ENCODE results near the gene PPP4R4. TPM values are rescaled to one million over a fixed set of nuclear protein-coding genes. Genes with fewer than 3 reads are reported as not detected.

The PPP4R4 gene
- total RNA-seq, 1 donor from 2014 or later = not detected

DNA sequence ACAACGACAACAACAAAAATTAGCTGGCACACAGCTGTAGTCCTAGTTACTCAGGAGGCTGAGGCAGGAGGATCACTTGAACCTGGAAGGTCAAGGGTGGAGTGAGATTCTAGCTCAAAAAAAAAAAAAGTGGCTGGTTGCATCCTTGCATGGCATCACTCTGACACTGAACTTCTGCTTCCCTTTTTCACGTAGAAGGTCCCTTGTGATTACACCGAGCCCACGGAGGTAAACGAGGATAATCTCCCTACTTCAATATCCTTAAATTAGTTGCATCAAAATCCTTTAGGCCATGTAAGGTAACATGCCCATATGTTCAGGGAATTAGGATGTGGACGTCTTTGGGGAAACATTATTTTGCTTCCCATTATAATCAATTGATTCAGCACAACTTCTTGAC is 4.0 kb upstream of the PPP4R4 start:
- H3K27ac Mint-ChIP-seq = no peak overlapping the region

DNA sequence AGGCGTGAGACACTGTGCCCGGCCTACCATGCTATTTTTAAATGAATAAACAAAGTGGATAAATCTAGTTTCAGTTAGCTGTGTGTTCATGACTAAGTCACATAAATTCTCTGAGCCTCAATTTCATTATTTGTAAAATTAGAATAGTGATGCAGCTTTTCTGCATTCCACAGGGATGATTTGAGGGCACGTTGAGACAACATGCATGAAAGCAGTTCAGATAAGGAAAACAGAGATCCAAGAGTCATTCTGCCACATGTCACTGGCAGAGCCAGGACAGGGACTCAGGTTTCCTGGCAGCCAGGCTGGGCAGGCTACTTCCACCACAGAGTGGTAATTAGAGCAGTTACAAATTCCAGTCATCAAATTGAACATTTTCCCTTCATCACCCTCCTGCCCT is 2.9 kb upstream of the PPP4R4 start:
- POLR2A ChIA-PET = no interaction called here
- Mint-ChIP-seq H3K4me1 (peaks cover 15% of the 10 kb centered on the region), H3K4me3 (no peak overlapping the region), H3K36me3 (ENCODE audit: low read depth) (no peaks in the 10 kb centered on the region), H3K27ac (no peak overlapping the region), H3K27me3 (peaks cover 28% of the 10 kb centered on the region), H3K9me3 (no peaks in the 10 kb centered on the region)
- no peak for ATAC-seq (ENCODE audit: low read depth)
- no peak for TF ChIP-seq CTCF (IDR thresholded peaks at IDR 0.05)
- DNase-seq = no peak
- intact Hi-C loops (cut with micrococcal nuclease) = loop anchor here (10.0 kb wide), 1 partner anchor 1364 kb away; the partner anchor contains the start of gene GLRX5
- CTCF ChIA-PET = interaction anchor here (1.2 to 1.3 kb wide), 2 partner anchors 9 to 34 kb away, joined by 3 to 4 read pairs; no protein-coding TSS in a partner anchor

More for the DNA sequence above, 4.0 kb upstream of the PPP4R4 start:
- Mint-ChIP-seq H3K27me3 (peaks cover 20% of the 10 kb centered on the region), H3K4me3 (no peak overlapping the region), H3K36me3 (ENCODE audit: low read depth) (no peaks in the 10 kb centered on the region), H3K9me3 (no peaks in the 10 kb centered on the region), H3K4me1 (peaks cover 8% of the 10 kb centered on the region)
- ChIA-PET POLR2A (no interaction called here), CTCF (interaction anchor here (0.7 to 1.5 kb wide), 3 partner anchors 10 to 38 kb away, joined by 3 to 4 read pairs (median 3); no protein-coding TSS in a partner anchor)
- no peak for DNase-seq
- intact Hi-C loops (cut with micrococcal nuclease) = loop anchor here (10.0 kb wide), 1 partner anchor 1365 kb away; the partner anchor contains the start of gene GLRX5
- no peak for ATAC-seq (ENCODE audit: low read depth)
- TF ChIP-seq CTCF (IDR thresholded peaks at IDR 0.05) = no peak

GRCh38 chr14:94172545-94172944 is 1.6 kb upstream of the PPP4R4 start:
- H3K36me3 Mint-ChIP-seq (ENCODE audit: low read depth) = no peaks in the 10 kb centered on the region
- H3K27ac Mint-ChIP-seq = no peak overlapping the region
- no peak for TF ChIP-seq CTCF (IDR thresholded peaks at IDR 0.05)
- no peak for DNase-seq
- no peak for ATAC-seq (ENCODE audit: low read depth)
- intact Hi-C loops (cut with micrococcal nuclease) = loop anchor here (2.0 to 10.0 kb wide), 2 partner anchors 92 to 1362 kb away; partner anchors contain the start of genes DDX24, GLRX5 and IFI27L1
- peaks cover 35% of the 10 kb centered on the region for H3K27me3 Mint-ChIP-seq
- H3K4me3 Mint-ChIP-seq = peak overlapping the region; percentile 81
- POLR2A ChIA-PET = no interaction called here
- peaks cover 15% of the 10 kb centered on the region for H3K4me1 Mint-ChIP-seq
- CTCF ChIA-PET = interaction anchor here (1.1 kb wide), 1 partner anchor 36 kb away, joined by 3 read pairs; no protein-coding TSS in a partner anchor
- H3K9me3 Mint-ChIP-seq = no peaks in the 10 kb centered on the region

DNA sequence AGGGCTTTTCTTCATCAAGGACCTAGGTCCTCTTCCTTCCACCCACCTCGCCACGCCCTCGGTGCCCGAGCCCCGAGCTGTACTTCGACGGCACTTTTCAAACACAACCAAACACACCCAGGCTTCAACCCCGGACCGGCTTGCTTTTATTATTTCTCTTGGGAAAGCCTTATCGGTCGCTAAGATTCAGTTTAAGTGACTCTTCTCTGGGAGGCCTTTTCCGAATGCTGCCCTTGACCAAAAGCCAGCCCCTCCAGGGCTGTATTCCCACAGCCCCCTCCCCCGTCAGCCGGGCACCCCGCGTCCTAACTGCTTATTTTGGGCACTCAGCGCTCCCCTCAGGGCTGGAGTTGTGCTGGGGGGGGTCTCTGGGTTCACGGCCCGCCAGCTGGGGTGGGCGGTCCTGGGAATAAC is 644 bp upstream of the PPP4R4 start:
- Mint-ChIP-seq H3K27ac (no peak overlapping the region), H3K4me3 (peak overlapping the region; percentile 81), H3K36me3 (ENCODE audit: low read depth) (no peaks in the 10 kb centered on the region), H3K4me1 (peaks cover 15% of the 10 kb centered on the region), H3K9me3 (no peaks in the 10 kb centered on the region), H3K27me3 (peaks cover 40% of the 10 kb centered on the region)
- POLR2A ChIA-PET = no interaction called here
- DNase-seq (no peak), ATAC-seq (ENCODE audit: low read depth) (no peak)
- TF ChIP-seq CTCF (IDR thresholded peaks at IDR 0.05) = no peak
- intact Hi-C loops (cut with micrococcal nuclease) = loop anchor here (2.0 to 10.0 kb wide), 2 partner anchors 93 to 1361 kb away; partner anchors contain the start of genes DDX24, GLRX5 and IFI27L1
- CTCF ChIA-PET = interaction anchor here (1.1 kb wide), 1 partner anchor 37 kb away, joined by 3 read pairs; no protein-coding TSS in a partner anchor

- Mint-ChIP-seq H3K9me3 (no peaks in the 10 kb centered on the region), H3K27ac (no peak overlapping the region), H3K4me3 (peak overlapping the region; percentile 77), H3K27me3 (peaks cover 49% of the 10 kb centered on the region), H3K36me3 (ENCODE audit: low read depth) (no peaks in the 10 kb centered on the region), H3K4me1 (peaks cover 15% of the 10 kb centered on the region)
- intact Hi-C loops (cut with micrococcal nuclease) = loop anchor here (1.0 to 10.0 kb wide), 3 partner anchors 45 to 1360 kb away; partner anchors contain the start of genes GLRX5 and IFI27L2
- CTCF ChIA-PET = no interaction called here
- ATAC-seq (ENCODE audit: low read depth) (no peak), DNase-seq (peak; percentile 20)
- POLR2A ChIA-PET = interaction anchor here (0.6 kb wide), 1 partner anchor 235 kb away, joined by 4 read pairs; no protein-coding TSS in a partner anchor
- TF ChIP-seq CTCF (IDR thresholded peaks at IDR 0.05) = no peak
Measured at GRCh38 chr14:94174604-94175010, 485 bp downstream of the PPP4R4 start.

All from activated B cell treated with CpG ODN at 0.5 μM for 24 hours (primary cell).